GM21390 (cell line): Measurements from ENCODE around the gene DOCK6.

Source experiments
- ATAC-seq: cut with Tn5 transposase; IDR thresholded peaks from one replicate; pipeline ENCODE4 v1.9.1; 2021; ENCODE audit not compliant: unreplicated experiment

The DOCK6 gene

GRCh38 chr19:11274533-11275086 is 12.3 kb upstream of the DOCK6 start:
- ATAC-seq = no peak

GRCh38 chr19:11273989-11274388 is 11.7 kb upstream of the DOCK6 start:
- ATAC-seq = no peak

GRCh38 chr19:11273296-11273695 is 11.0 kb upstream of the DOCK6 start:
- no peak for ATAC-seq

GRCh38 chr19:11269408-11269807 is 7.1 kb upstream of the DOCK6 start:
- no peak for ATAC-seq

- no peak for ATAC-seq
These were observed 6.5 kb upstream of the DOCK6 start for GRCh38 chr19:11268783-11269267.

- no peak for ATAC-seq
These were observed 5.2 kb upstream of the DOCK6 start for GRCh38 chr19:11267316-11268085.

GRCh38 chr19:11265785-11266236 is 3.5 kb upstream of the DOCK6 start:
- no peak for ATAC-seq

GRCh38 chr19:11265177-11265784 is 3.0 kb upstream of the DOCK6 start:
- no peak for ATAC-seq

- no peak for ATAC-seq
These were observed 2.3 kb upstream of the DOCK6 start for GRCh38 chr19:11264452-11265176.

GRCh38 chr19:11263726-11264125 is 1.4 kb upstream of the DOCK6 start:
- ATAC-seq = no peak

GRCh38 chr19:11261431-11261970 is 823 bp downstream of the DOCK6 start:
- ATAC-seq = no peak

- no peak for ATAC-seq
These were observed 1.3 kb downstream of the DOCK6 start for GRCh38 chr19:11260996-11261395.

GRCh38 chr19:11257846-11258380 is 4.4 kb downstream of the DOCK6 start:
- ATAC-seq = no peak

GRCh38 chr19:11256189-11256588 is 6.1 kb downstream of the DOCK6 start:
- ATAC-seq = no peak

- no peak for ATAC-seq
These were observed 7.7 kb downstream of the DOCK6 start for GRCh38 chr19:11254666-11255065.

- ATAC-seq = no peak
These were observed 9.5 kb downstream of the DOCK6 start for GRCh38 chr19:11252665-11253355.

- no peak for ATAC-seq
These were observed 10.5 kb downstream of the DOCK6 start for GRCh38 chr19:11251650-11252314.

- no peak for ATAC-seq
These were observed 11.1 kb downstream of the DOCK6 start for GRCh38 chr19:11251217-11251616.

GRCh38 chr19:11248852-11249251 is 13.5 kb downstream of the DOCK6 start:
- no peak for ATAC-seq

- no peak for ATAC-seq
These were observed 14.4 kb downstream of the DOCK6 start for GRCh38 chr19:11247934-11248333.
